Neuron (in vitro differentiated cells): ENCODE results near the gene ZNF341.

Experiments used
- H2AFZ ChIP-seq: one replicate; pipeline ENCODE4 v1.6.1; 2013; ENCODE audit warnings: low read depth, mild to moderate bottlenecking, inconsistent platforms, low read length, moderate library complexity
- H3K27me3 ChIP-seq: one replicate; pipeline ENCODE4 v1.6.1; 2013; ENCODE audit warnings: low read length; ENCODE audit not compliant: insufficient read depth
- H3K36me3 ChIP-seq: one replicate; pipeline ENCODE4 v1.6.1; 2013; ENCODE audit warnings: low read length; ENCODE audit not compliant: insufficient read depth
- H3K4me1 ChIP-seq: one replicate; pipeline ENCODE4 v1.6.1; 2013; ENCODE audit warnings: low read length; ENCODE audit not compliant: insufficient read depth
- H3K4me3 ChIP-seq: 2 replicates; pipeline ENCODE4 v1.5.1; 2013; ENCODE audit warnings: mild to moderate bottlenecking, low read length, moderate library complexity
- H3K9me3 ChIP-seq: one replicate; pipeline ENCODE4 v1.6.1; 2013; ENCODE audit warnings: low read length

ZNF341 gene

DNA sequence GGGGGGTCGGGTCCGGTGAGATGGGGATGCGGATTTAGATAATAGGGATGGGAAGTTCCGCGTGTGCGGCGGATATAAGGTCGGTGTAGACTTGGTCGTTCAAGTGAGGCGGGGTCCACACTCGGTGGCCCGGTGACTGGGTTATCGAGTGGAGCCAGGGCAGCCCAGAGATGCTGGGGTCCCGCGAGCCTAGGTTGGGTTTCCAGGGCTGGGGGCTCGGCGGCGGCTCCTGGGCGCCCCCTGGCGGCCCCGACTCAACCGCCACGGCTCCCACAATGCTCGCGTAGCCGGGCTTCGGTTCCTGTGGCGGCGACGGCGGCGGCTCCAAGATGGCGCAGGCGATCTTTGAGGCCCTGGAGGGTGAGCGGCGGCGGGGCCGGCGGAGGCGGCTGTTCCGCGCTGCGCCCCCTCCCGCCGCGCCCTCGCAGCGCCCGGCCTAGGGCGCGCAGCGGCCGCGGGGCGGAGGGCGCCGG, at the start of gene ZNF341:
TSS of gene ZNF341 (plus strand) at position 304 of the 473 bp plus-strand sequence. CDS start at position 330, 26 bp downstream.
- Histone ChIP-seq H2AFZ (peak within 1 kb of the TSS; percentile 80), H3K36me3 (no peaks in the 10 kb centered on the region), H3K9me3 (peaks cover 4% of the 10 kb centered on the region), H3K4me3 (peak within 1 kb of the TSS; percentile 42), H3K27me3 (no peaks in the 10 kb centered on the region), H3K4me1 (peaks cover 8% of the 10 kb centered on the region)

DNA sequence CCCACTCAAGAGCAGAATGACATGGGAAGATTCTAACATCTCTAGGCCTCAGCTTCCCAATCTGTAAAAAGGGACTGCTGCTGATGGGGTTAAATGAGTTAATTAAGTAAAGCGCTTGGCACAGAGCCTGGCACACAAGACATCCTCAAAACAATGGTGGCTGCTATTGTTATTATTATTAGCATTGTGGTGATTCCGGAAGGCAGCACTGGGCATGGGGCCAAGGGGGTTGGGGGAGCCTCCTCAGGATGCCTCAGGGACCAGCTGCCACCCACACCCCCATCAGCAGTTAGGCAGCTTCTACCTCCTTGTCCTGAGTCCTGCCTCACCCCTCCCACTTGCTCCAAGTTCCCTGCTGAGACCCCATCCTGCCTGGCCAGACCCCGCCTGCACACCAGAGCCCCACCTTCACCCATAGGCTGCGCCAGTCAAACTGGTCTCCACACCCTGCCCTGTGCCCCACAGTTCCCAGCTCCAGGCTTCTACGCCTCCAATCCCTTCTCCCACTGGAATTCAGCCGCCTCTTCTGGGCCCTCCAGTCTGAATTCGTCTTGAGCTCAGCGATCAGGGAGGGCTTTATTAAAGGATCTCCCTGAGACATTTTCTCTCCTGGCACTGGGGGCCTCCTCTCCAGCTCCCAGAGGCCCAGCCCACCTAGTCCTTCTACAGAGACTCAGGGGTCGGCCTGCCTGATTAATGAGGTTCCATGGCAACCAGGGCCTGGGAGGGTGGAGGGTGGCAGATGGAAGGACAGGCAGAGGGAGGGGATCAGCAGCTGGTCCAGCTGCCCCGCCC, 47.1 kb upstream of the ZNF341 start:
- no peaks in the 10 kb centered on the region for H3K27me3 ChIP-seq
- H3K4me1 ChIP-seq, result peaks cover 18% of the 10 kb centered on the region
- no peak overlapping the region for H2AFZ ChIP-seq
- H3K9me3 ChIP-seq, result no peaks in the 10 kb centered on the region
- peak overlapping the region; percentile 68 for H3K4me3 ChIP-seq
- H3K36me3 ChIP-seq, result peaks cover 6% of the 10 kb centered on the region

DNA sequence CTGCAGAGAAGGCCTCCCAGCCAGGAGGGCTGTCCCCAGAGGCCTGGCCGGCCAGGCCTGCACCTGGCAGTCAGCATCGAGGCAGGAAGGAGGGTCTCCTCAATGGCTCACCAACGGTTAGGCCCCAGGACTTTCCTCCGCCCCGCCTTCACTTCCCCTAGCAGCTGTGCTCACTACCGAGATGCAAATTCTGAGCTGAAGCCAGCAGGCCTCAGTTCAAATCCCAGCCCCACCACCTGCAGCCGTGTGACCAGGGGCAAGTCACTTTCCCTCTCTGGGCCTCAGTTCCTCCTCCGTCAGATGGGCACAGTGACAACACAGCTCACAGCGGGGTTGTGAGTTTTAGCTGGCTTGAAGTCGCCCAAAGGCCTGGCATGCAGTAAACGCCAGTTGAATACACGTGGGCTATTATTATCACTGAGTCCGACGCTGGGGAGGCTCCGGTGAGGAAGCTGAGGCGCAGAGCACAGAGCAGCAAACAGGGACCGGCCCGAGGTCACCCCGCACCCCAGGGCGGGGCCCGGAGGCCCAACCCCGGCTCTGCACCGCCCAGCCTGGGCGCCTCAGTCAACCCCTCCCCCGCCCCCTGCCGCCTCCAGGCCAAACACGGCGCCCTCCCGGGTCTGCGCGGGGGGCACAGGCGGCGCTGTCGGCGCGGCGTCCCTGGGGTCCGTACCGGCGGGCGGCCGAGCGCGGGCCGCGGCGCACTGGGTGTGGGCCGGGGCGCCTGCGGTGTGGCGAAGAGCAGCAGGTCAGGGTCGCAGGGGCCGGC, 46.3 kb upstream of the ZNF341 start:
- no peak overlapping the region for H2AFZ ChIP-seq
- no peaks in the 10 kb centered on the region for H3K27me3 ChIP-seq
- peaks cover 24% of the 10 kb centered on the region for H3K4me1 ChIP-seq
- no peaks in the 10 kb centered on the region for H3K9me3 ChIP-seq
- peak overlapping the region; percentile 68 for H3K4me3 ChIP-seq
- no peaks in the 10 kb centered on the region for H3K36me3 ChIP-seq

DNA sequence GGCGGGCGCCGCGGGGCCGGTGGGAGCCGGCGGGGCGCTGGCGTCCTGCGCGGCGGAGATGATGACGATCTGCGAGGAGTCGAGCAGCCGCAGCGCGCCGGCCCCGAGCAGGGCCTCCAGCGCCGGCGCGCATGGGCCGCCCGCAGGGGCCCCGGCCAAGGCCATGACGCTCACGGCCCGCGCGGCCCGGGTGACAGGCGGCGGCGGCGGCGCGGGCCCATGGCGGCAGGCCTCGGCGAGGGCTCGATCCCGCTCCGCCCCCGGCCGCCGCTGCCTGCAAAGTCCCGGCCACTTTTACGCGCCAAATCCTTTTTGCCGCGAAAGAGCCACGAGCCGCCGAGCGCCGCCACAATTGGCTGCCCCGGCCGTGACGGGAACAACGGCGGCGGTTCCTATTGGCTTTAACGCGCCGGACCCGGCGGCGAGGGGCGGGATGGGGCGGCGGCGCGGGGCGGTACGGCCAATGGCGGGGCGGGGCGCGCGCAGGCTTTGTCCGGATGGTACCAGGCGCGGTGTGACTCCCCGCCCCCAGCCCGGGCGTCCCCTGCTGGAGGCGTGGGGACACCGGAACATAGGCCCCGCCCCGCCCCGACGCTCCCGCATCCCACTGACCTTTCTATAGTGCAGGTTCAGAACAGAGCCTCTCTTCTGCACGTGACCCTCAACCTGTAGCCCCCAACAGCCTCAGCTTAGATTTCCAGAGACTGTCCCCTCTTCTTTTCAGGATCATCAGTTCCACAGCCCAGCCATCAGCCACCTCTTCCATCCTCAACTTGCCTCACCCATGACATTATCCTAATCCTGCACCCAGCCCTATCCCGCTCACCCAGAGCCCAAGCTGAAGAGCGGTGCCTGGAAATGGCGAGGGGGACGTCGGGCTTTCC, 45.5 kb upstream of the ZNF341 start, which contains the start of gene E2F1:
TSS of gene E2F1 (minus strand) at position 286 of the 884 bp plus-strand sequence. CDS start at position 165, 121 bp downstream.
- peaks cover 24% of the 10 kb centered on the region for H3K4me1 ChIP-seq
- H3K36me3 ChIP-seq, result no peaks in the 10 kb centered on the region
- H2AFZ ChIP-seq, result peak within 1 kb of the TSS; percentile 50
- peak within 1 kb of the TSS; percentile 68 for H3K4me3 ChIP-seq
- no peaks in the 10 kb centered on the region for H3K9me3 ChIP-seq
- H3K27me3 ChIP-seq, result no peaks in the 10 kb centered on the region

DNA sequence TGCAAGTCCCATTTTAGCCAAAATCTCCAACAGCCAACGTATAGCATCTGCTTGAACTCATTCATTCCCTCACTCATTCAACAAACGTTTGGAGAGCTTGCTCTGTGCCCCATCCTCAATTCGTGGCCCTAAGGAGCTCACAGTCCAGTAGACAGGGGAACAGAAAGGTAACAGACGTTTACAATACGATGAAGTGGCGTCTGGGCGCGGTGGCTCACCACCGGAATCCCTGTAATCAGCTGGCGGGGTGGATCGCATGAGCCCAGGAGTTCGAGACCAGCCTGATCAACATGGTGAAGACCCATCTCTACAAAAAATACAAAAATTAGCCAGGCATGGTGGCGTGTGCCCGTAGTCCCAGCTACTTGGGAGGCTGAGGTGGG, 44.8 kb upstream of the ZNF341 start:
- peaks cover 24% of the 10 kb centered on the region for H3K4me1 ChIP-seq
- H3K27me3 ChIP-seq, result no peaks in the 10 kb centered on the region
- H3K4me3 ChIP-seq, result peak overlapping the region; percentile 39
- H3K9me3 ChIP-seq, result no peaks in the 10 kb centered on the region
- peak overlapping the region; percentile 50 for H2AFZ ChIP-seq
- no peaks in the 10 kb centered on the region for H3K36me3 ChIP-seq

DNA sequence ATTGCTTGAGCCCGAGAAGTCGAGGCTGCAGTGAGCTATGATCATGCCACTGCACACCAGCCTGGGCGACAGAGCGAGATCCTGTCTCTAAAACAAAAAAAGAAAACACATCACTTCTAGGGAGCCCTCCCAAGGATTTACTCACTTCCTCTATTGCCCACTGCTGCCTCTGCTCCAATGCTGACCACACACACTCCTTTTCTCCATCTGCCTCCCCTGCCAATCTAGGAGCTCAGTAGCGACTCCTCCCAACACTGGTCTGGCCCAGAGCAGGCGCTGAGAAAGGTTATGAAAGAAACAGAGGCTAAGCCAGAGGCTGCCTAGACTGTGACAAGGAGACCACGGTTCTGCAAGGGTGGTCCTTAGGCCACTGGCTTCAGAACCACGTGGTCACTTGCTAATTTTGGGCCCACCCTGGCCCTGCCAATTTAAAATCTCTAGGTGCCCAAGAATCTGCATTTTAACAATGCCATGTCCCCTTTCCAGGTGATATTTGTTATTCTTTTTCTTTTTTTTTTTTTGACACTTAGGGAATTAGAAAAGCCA, 44.4 kb upstream of the ZNF341 start:
- H3K9me3 ChIP-seq, result no peaks in the 10 kb centered on the region
- H3K36me3 ChIP-seq, result no peaks in the 10 kb centered on the region
- H2AFZ ChIP-seq, result peak overlapping the region; percentile 50
- H3K4me1 ChIP-seq, result peaks cover 24% of the 10 kb centered on the region
- H3K27me3 ChIP-seq, result no peaks in the 10 kb centered on the region
- H3K4me3 ChIP-seq, result no peak overlapping the region

DNA sequence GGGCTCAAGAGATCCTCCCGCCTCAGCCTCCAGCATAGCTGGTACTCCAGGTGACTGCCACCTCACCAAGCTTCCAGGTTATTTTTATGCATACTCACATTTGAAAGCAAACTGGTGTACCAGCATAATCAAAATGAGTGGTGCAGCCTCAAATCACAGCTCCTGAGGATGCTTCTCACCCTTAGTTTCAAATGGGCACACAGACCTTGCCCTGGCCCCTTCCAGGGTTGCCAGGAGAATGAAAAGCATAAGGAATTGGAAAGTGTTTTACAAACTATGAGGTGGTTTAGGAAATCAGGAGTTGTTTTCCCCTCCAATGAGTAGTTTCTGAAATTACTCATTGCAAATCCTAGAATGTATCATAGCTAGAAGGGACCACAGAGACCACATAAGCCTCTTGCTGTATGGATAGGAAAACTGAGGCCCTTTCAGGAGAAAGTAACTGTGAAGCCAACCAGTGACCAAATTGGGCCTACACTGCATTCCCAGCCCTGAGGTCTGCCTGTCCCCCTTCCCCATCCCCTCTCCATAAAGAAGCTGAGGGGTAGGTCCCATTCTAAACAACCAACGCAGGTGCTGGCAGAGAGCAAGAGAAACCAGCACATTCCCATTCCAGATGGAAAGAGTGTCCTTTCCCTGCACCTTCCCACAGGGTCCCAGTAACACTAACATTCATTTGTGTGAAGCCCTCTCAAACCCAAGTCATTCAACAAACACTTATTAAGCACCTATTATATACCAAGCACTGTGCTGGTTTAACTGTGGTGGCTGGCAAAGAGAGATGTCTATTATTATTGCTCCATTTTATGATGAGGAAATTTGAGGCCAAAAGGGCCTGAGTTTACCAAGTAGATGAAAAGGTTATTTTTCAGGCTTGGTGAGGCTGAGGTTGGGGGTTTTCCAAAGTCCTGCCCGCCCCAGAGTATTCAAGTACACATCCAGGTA, 43.5 kb upstream of the ZNF341 start:
- Histone ChIP-seq H3K27me3 (no peaks in the 10 kb centered on the region), H3K9me3 (no peaks in the 10 kb centered on the region), H2AFZ (no peak overlapping the region), H3K36me3 (no peaks in the 10 kb centered on the region), H3K4me3 (no peak overlapping the region), H3K4me1 (peaks cover 27% of the 10 kb centered on the region)

DNA sequence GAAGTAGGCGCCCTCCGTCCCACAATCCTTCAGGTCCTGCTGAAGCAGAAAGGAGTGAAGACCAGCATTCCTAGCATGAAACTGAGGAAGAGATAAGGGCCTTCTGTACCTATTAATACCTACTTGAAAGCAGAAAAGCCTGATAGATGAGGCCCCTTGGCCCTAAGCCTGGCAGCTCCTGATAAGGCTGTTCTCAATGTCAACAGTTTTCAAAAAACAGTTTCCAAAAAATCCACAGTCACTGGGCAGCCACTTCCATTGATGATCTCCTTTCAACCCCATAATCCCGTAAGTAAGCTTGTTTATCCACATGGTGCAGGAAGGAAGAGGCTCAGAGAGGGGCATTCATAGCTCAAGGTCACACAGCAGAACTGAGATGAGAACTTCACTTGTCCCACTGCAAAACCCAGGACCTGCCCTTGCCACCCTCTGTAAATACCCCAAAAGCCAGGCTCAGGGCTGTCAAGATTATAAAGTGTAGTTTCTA, 42.8 kb upstream of the ZNF341 start:
- no peak overlapping the region for H2AFZ ChIP-seq
- H3K27me3 ChIP-seq, result no peaks in the 10 kb centered on the region
- H3K4me3 ChIP-seq, result no peak overlapping the region
- no peaks in the 10 kb centered on the region for H3K9me3 ChIP-seq
- H3K36me3 ChIP-seq, result no peaks in the 10 kb centered on the region
- peaks cover 34% of the 10 kb centered on the region for H3K4me1 ChIP-seq

DNA sequence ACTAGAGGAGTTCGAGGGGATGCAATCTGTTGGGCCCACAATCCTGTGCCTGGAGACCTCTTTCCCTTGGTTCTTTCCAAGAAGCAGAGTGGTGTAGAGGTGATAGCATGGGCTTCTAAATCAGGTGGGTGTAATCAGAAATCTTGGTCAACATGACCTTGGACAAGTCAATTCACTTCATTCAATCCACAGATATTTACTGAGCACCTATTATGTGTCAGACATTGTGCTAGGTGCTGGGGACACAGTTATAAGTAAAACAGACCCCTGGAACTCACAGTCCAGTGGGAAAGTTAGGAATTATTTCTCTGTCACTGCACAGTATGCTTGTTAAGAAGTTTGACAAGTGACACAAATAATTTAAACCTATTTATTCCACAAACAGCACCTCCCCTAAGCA, 42.3 kb upstream of the ZNF341 start:
- no peak overlapping the region for H3K4me3 ChIP-seq
- H2AFZ ChIP-seq, result no peak overlapping the region
- peaks cover 34% of the 10 kb centered on the region for H3K4me1 ChIP-seq
- no peaks in the 10 kb centered on the region for H3K36me3 ChIP-seq
- H3K27me3 ChIP-seq, result no peaks in the 10 kb centered on the region
- no peaks in the 10 kb centered on the region for H3K9me3 ChIP-seq

DNA sequence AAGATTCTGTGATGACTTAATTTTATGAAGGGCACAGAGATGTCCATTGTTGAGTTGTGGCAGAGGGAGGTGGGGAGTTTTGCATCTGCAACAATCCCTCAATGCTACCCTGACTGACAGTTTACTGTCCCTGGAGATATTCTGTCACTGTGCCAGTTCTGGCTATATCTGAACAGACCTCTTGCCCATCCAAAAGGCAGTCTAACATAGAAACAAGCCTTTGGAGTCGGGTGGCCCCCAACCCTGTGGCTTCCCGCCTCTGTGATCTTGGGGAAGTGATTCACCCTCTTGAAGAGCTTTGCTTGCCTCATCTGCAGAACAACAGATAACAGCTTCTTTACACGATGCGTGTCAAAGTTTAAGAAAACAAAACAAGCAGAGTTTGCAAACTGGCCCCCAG, 41.8 kb upstream of the ZNF341 start:
- Histone ChIP-seq H3K4me1 (peaks cover 29% of the 10 kb centered on the region), H3K9me3 (no peaks in the 10 kb centered on the region), H3K27me3 (no peaks in the 10 kb centered on the region), H3K4me3 (no peak overlapping the region), H2AFZ (no peak overlapping the region), H3K36me3 (no peaks in the 10 kb centered on the region)

DNA sequence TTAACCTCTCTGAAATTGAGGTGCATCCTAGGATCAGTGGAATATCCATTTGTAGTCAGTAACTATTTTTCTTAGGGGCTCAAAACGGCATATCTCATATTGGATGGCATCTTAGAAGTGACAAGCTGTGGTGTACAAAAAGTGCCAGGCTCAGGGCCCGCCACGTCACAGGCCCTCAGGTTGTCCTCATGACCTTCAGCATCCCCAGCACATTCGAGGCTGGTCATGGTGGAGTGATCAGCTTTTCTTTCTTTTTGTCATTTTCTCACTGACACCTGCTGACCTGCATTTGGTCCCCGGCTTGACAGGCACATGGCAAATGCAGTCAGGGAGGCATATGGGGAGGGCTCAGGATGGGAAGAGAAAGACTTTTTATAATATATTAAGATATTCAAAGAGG, 38.5 kb upstream of the ZNF341 start:
- no peak overlapping the region for H3K4me3 ChIP-seq
- H3K27me3 ChIP-seq, result no peaks in the 10 kb centered on the region
- H3K4me1 ChIP-seq, result peaks cover 24% of the 10 kb centered on the region
- no peak overlapping the region for H2AFZ ChIP-seq
- peaks cover 2% of the 10 kb centered on the region for H3K9me3 ChIP-seq
- H3K36me3 ChIP-seq, result no peaks in the 10 kb centered on the region
